HepG2 (cell line): ENCODE measurements around the gene SRP68. TPM values are rescaled to one million over a fixed set of nuclear protein-coding genes. Genes with fewer than 3 reads are reported as not detected.

Source experiments
- DZIP1 ChIP-seq: sonication (generic); formaldehyde crosslinking; IDR thresholded peaks from 2 replicates; pipeline ENCODE4 v1.5.0; 2020; ENCODE audit warnings: mild to moderate bottlenecking, missing genetic modification reagents
- ELK4 ChIP-seq: sonication (generic); formaldehyde crosslinking; IDR thresholded peaks from 2 replicates; pipeline ENCODE4 v1.9.0; 2021; ENCODE audit warnings: missing genetic modification reagents, borderline replicate concordance
- FOXC1 ChIP-seq: sonication (generic); formaldehyde crosslinking; IDR thresholded peaks from 2 replicates; pipeline ENCODE4 v1.8.0; 2022; ENCODE audit warnings: mild to moderate bottlenecking, missing genetic modification reagents, borderline replicate concordance
- MTA1 ChIP-seq: sonication (generic); formaldehyde crosslinking; IDR thresholded peaks from 2 replicates; pipeline ENCODE4 v1.4.0; 2020; ENCODE audit warnings: missing genetic modification reagents, mild to moderate bottlenecking, borderline replicate concordance
- NCOA5 ChIP-seq: sonication (generic); formaldehyde crosslinking; IDR thresholded peaks from 2 replicates; pipeline ENCODE4 v1.4.0; 2020; ENCODE audit warnings: missing genetic modification reagents
- NCOR1 ChIP-seq: fragments of 200-600 bp; sonication (generic); IDR thresholded peaks from 2 replicates; pipeline ENCODE4 v1.7.0; 2017; ENCODE audit warnings: antibody characterized with exemption, low read length, borderline replicate concordance
- PBX2 ChIP-seq: IDR thresholded peaks from 2 replicates; pipeline ENCODE4 v1.6.1; 2016; ENCODE audit warnings: control low read depth
- REL ChIP-seq: sonication (generic); formaldehyde crosslinking; conservative IDR thresholded peaks from 2 replicates; pipeline ENCODE4 v1.8.0; 2022; ENCODE audit warnings: mild to moderate bottlenecking, missing genetic modification reagents, moderate library complexity
- RORA ChIP-seq: sonication (generic); formaldehyde crosslinking; IDR thresholded peaks from 2 replicates; pipeline ENCODE4 v1.5.0; 2020; ENCODE audit warnings: mild to moderate bottlenecking, missing genetic modification reagents, moderate library complexity
- SCMH1 ChIP-seq: sonication (generic); formaldehyde crosslinking; IDR thresholded peaks from 2 replicates; pipeline ENCODE4 v1.9.0; 2021; ENCODE audit warnings: missing genetic modification reagents, mild to moderate bottlenecking, borderline replicate concordance
- SKIL ChIP-seq: sonication (generic); formaldehyde crosslinking; IDR thresholded peaks from 2 replicates; pipeline ENCODE4 v1.8.0; 2022; ENCODE audit warnings: missing genetic modification reagents, mild to moderate bottlenecking, moderate library complexity, borderline replicate concordance
- SP2 ChIP-seq: sonication (generic); formaldehyde crosslinking; IDR thresholded peaks from 2 replicates; pipeline ENCODE4 v1.5.1; 2020; ENCODE audit warnings: mild to moderate bottlenecking, missing genetic modification reagents
- ZGPAT ChIP-seq: IDR thresholded peaks from 2 replicates; pipeline ENCODE4 v1.6.1; 2016; ENCODE audit warnings: mild to moderate bottlenecking
- ZNF331 ChIP-seq: sonication (generic); formaldehyde crosslinking; IDR thresholded peaks from 2 replicates; pipeline ENCODE4 v1.4.0; 2020; ENCODE audit warnings: missing genetic modification reagents
- ZNF530 ChIP-seq: sonication (generic); formaldehyde crosslinking; IDR thresholded peaks from 2 replicates; pipeline ENCODE4 v1.5.0; 2020; ENCODE audit warnings: low read depth, mild to moderate bottlenecking, missing genetic modification reagents
- ZNF879 ChIP-seq: sonication (generic); formaldehyde crosslinking; IDR thresholded peaks from 2 replicates; pipeline ENCODE4 v1.8.1; 2023; ENCODE audit warnings: missing genetic modification reagents
- ZSCAN12 ChIP-seq: sonication (generic); formaldehyde crosslinking; IDR thresholded peaks from 2 replicates; pipeline ENCODE4 v1.9.0; 2021; ENCODE audit warnings: mild to moderate bottlenecking, missing genetic modification reagents
- polyA plus RNA-seq, 8 experiments: library from polyadenylated mRNA; depleted of rRNA in 3 of 8; stranded (reverse) in 7 of 8; unstranded in 1 of 8; fragments of >200 nt; fragmentation: Illumina TruSeq in 4 of 8; extraction: Trizol in 4 of 8; gene quantifications; 2 replicates each; pipeline versions ENCODE4 v1.2.1 to v1.2.3, GENCODE V29; 2011 to 2016; ENCODE audit warnings: low read depth in 4 of 8, missing spikeins in 1 of 8, mixed read lengths in 1 of 8; ENCODE audit not compliant: insufficient read depth in 1 of 8
- total RNA-seq, 5 experiments: library from RNA; depleted of rRNA; stranded (reverse); fragments of >200 nt; fragmentation: Illumina TruSeq; extraction: Trizol; gene quantifications; 2 replicates each; pipeline ENCODE4 v1.2.3, GENCODE V29; 2016; ENCODE audit warnings: low read depth in 1 of 5
- TF ChIP-seq, protein P1 (sequence below): sonication (generic); formaldehyde crosslinking; IDR thresholded peaks from 2 replicates; pipeline ENCODE4 v1.4.0; 2020; ENCODE audit warnings: missing genetic modification reagents, mild to moderate bottlenecking, borderline replicate concordance

Gene SRP68
- total and polyA plus RNA-seq, 2 of the 13 experiments (the other 11 are each of a cell fraction or from before 2014, with no cell fraction given): 39.8 to 74.3 TPM

DNA sequence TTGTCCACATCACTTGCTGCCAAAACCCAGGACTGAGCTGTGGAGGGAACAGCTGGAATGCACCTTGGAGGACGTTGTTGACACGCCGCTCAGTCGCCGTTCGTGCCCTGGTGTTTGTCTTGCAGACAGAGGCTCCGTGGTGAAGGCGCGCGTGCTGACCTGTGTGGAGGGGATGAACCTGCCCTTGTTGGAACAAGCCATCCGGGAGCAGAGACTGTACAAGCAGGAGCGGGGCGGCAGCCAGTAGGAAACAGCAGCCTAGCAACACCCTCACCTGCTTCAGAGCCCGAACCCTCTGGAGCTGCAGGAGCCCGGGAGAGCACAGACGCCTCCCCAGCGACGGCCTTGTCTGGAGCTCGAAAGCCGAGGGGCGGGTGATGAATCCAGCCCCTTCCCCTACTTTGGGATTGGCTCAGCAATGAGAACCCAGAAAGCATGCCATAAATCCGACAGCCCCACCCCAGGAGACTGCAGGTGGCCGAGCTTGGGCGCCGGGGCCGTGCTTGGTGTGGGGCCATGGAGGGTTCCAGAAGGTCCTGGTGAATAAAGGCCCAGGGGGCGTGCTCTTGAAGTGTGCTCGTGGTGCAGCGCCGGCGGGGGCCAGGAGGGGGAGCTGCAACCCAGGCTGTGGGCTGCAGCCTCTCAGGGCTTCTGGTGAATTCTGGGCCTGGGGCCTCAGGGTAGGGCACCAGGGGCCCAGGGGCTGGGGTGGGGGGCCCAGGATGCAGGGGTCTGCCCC is 72.1 kb downstream of the SRP68 start (continued):
- no peak for TF ChIP-seq ZNF530 (CRISPR knock-in tag)
- TF ChIP-seq SP2 (CRISPR knock-in tag): no peak
- TF ChIP-seq ELK4: no peak
- TF ChIP-seq, protein P1, sequence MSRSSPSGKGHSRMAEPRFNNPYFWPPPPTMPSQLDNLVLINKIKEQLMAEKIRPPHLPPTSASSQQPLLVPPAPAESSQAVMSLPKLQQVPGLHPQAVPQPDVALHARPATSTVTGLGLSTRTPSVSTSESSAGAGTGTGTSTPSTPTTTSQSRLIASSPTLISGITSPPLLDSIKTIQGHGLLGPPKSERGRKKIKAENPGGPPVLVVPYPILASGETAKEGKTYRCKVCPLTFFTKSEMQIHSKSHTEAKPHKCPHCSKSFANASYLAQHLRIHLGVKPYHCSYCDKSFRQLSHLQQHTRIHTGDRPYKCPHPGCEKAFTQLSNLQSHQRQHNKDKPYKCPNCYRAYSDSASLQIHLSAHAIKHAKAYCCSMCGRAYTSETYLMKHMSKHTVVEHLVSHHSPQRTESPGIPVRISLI (CRISPR knock-in tag): peak; percentile 55; the same call in 1 of the 2 replicates
- TF ChIP-seq PBX2 (CRISPR knock-in tag): no peak
- TF ChIP-seq SCMH1 (CRISPR knock-in tag): no peak
- TF ChIP-seq FOXC1 (CRISPR knock-in tag): peak; percentile 62; the same call in 1 of the 2 replicates
- TF ChIP-seq MTA1: 0 out of 2 replicates have a peak, but pooled peaks have one; percentile 36
- no peak for TF ChIP-seq NCOA5 (CRISPR knock-in tag)
- no peak for TF ChIP-seq ZNF879
- TF ChIP-seq DZIP1 (CRISPR knock-in tag): peak; percentile 75; the same call in 1 of the 2 replicates
- TF ChIP-seq ZSCAN12 (CRISPR knock-in tag): 0 out of 2 replicates have a peak, but pooled peaks have one; percentile 80
- TF ChIP-seq ZGPAT: 0 out of 2 replicates have a peak, but pooled peaks have one; percentile 41
- TF ChIP-seq NCOR1: no peak
- no peak; the same call in 1 of the 2 replicates for TF ChIP-seq REL (CRISPR knock-in tag)
- peak; percentile 80 for TF ChIP-seq SKIL (CRISPR knock-in tag)
- TF ChIP-seq ZNF331 (CRISPR knock-in tag): no peak
- TF ChIP-seq RORA (CRISPR knock-in tag): no peak
